H9 (cell line): Measurements from ENCODE around the gene MYOCD. TPM values are rescaled to one million over a fixed set of nuclear protein-coding genes. Genes with fewer than 3 reads are reported as not detected.

ENCODE experiments used
- DNase-seq: peaks from one replicate; pipeline ENCODE4 v3.0.0-alpha.2; 2017
- H2AFZ ChIP-seq: one replicate; pipeline ENCODE4 v1.6.1; 2013; ENCODE audit warnings: mild to moderate bottlenecking, low read length, control low read depth, moderate library complexity
- H2AK5ac ChIP-seq: 2 replicates; pipeline ENCODE4 v1.6.1; 2013; ENCODE audit warnings: low read length, control low read depth, mixed read lengths; ENCODE audit not compliant: insufficient read length
- H2BK120ac ChIP-seq: one replicate; pipeline ENCODE4 v1.6.1; 2013; ENCODE audit warnings: low read depth, mild to moderate bottlenecking, low read length, control low read depth, inconsistent platforms; ENCODE audit not compliant: poor library complexity, severe bottlenecking
- H2BK12ac ChIP-seq: 2 replicates; pipeline ENCODE4 v1.6.1; 2013; ENCODE audit warnings: low read length, control low read depth, mixed read lengths, low read depth; ENCODE audit not compliant: insufficient read length
- H2BK15ac ChIP-seq: 2 replicates; pipeline ENCODE4 v1.6.1; 2013; ENCODE audit warnings: low read depth, low read length, control low read depth
- H2BK20ac ChIP-seq: one replicate; pipeline ENCODE4 v1.6.1; 2013; ENCODE audit warnings: low read depth, mild to moderate bottlenecking, low read length, control low read depth, inconsistent platforms; ENCODE audit not compliant: poor library complexity, severe bottlenecking
- H2BK5ac ChIP-seq: 2 replicates; pipeline ENCODE4 v1.6.1; 2013; ENCODE audit warnings: low read length, control low read depth, mixed read lengths; ENCODE audit not compliant: insufficient read length
- H3K14ac ChIP-seq: 2 replicates; pipeline ENCODE4 v1.6.1; 2013; ENCODE audit warnings: low read length, control low read depth; ENCODE audit not compliant: insufficient read depth
- H3K18ac ChIP-seq: 2 replicates; pipeline ENCODE4 v1.6.1; 2013; ENCODE audit warnings: low read depth, mild to moderate bottlenecking, mixed read lengths, low read length, control low read depth; ENCODE audit not compliant: insufficient read length
- H3K23ac ChIP-seq: 2 replicates; pipeline ENCODE4 v1.6.1; 2013; ENCODE audit warnings: low read length, control low read depth, mixed read lengths, low read depth; ENCODE audit not compliant: insufficient read length
- H3K23me2 ChIP-seq: 2 replicates; pipeline ENCODE4 v1.6.1; 2013; ENCODE audit warnings: low read depth, mild to moderate bottlenecking, mixed read lengths, low read length, control low read depth; ENCODE audit not compliant: insufficient read length, poor library complexity, severe bottlenecking
- H3K27ac ChIP-seq: 2 replicates; pipeline ENCODE4 v1.5.1; 2013; ENCODE audit warnings: low read length, control low read depth, mixed read lengths, low read depth; ENCODE audit not compliant: insufficient read length
- H3K27me3 ChIP-seq: 2 replicates; pipeline ENCODE4 v1.6.1; 2013; ENCODE audit warnings: low read length, control low read depth, inconsistent platforms; ENCODE audit not compliant: insufficient read depth
- H3K4ac ChIP-seq: 2 replicates; pipeline ENCODE4 v1.6.1; 2013; ENCODE audit warnings: low read depth, mild to moderate bottlenecking, control low read depth, inconsistent platforms, low read length, moderate library complexity
- H3K4me1 ChIP-seq: 2 replicates; pipeline ENCODE4 v1.6.1; 2013; ENCODE audit warnings: low read length, control low read depth, inconsistent platforms; ENCODE audit not compliant: insufficient read depth
- H3K4me2 ChIP-seq: 2 replicates; pipeline ENCODE4 v1.6.1; 2013; ENCODE audit warnings: low read length, control low read depth, mixed read lengths; ENCODE audit not compliant: insufficient read length, insufficient read depth
- H3K56ac ChIP-seq: 2 replicates; pipeline ENCODE4 v1.6.1; 2013; ENCODE audit warnings: low read depth, mild to moderate bottlenecking, mixed read lengths, low read length, control low read depth; ENCODE audit not compliant: insufficient read length
- H3K79me1 ChIP-seq: 2 replicates; pipeline ENCODE4 v1.6.1; 2013; ENCODE audit warnings: low read depth, mild to moderate bottlenecking, moderate library complexity, low read length, control low read depth, inconsistent platforms; ENCODE audit not compliant: insufficient read depth, poor library complexity, severe bottlenecking
- H3K79me2 ChIP-seq: 2 replicates; pipeline ENCODE4 v1.6.1; 2013; ENCODE audit warnings: low read length, control low read depth, inconsistent platforms; ENCODE audit not compliant: insufficient read depth
- H3K9ac ChIP-seq: 2 replicates; pipeline ENCODE4 v1.6.1; 2013; ENCODE audit warnings: low read length, control low read depth, mixed read lengths; ENCODE audit not compliant: insufficient read length; ENCODE audit errors: extremely low read depth
- H3K9me3 ChIP-seq: one replicate; pipeline ENCODE4 v1.6.1; 2013; ENCODE audit warnings: low read depth, low read length, inconsistent platforms; ENCODE audit not compliant: control insufficient read depth
- H3T11ph ChIP-seq: one replicate; pipeline ENCODE4 v1.6.1; 2013; ENCODE audit warnings: mild to moderate bottlenecking, low read length, control low read depth, inconsistent platforms
- H4K20me1 ChIP-seq: one replicate; pipeline ENCODE4 v1.6.1; 2013; ENCODE audit not compliant: control insufficient read depth, insufficient read length, insufficient read depth
- H4K5ac ChIP-seq: 2 replicates; pipeline ENCODE4 v1.6.1; 2013; ENCODE audit warnings: low read depth, mild to moderate bottlenecking, mixed read lengths, low read length, control low read depth; ENCODE audit not compliant: insufficient read length
- H4K8ac ChIP-seq: replicated peaks from 2 replicates; pipeline ENCODE4 v1.6.1; 2013; ENCODE audit warnings: low read length, control low read depth, mixed read lengths, low read depth; ENCODE audit not compliant: insufficient read length
- H4K91ac ChIP-seq: 2 replicates; pipeline ENCODE4 v1.6.1; 2013; ENCODE audit warnings: low read depth, mild to moderate bottlenecking, moderate library complexity, mixed read lengths, low read length, control low read depth; ENCODE audit not compliant: insufficient read length
- H3K27ac Mint-ChIP-seq, 3 experiments: 2 replicates in 2 of 3; 3 replicates in 1 of 3; pipeline ENCODE4 v1.8.0; 2020 to 2021; ENCODE audit warnings: mixed read lengths in 3 of 3, mild to moderate bottlenecking in 1 of 3, moderate library complexity in 1 of 3
- H3K27me3 Mint-ChIP-seq: 2 replicates; pipeline ENCODE4 v1.8.0; 2021; ENCODE audit warnings: low read depth, mild to moderate bottlenecking, moderate library complexity, mixed read lengths
- H3K36me3 Mint-ChIP-seq, 3 experiments: 2 replicates in 2 of 3; 3 replicates in 1 of 3; pipeline ENCODE4 v1.8.0; 2020 to 2021; ENCODE audit warnings: low read depth in 3 of 3, mixed read lengths in 3 of 3; ENCODE audit not compliant: insufficient read depth in 1 of 3
- H3K4me1 Mint-ChIP-seq, 2 experiments: 2 replicates each; pipeline ENCODE4 v1.8.0; 2020; ENCODE audit warnings: mixed read lengths in 2 of 2
- H3K4me3 Mint-ChIP-seq, 2 experiments: 2 replicates in 1 of 2; 3 replicates in 1 of 2; pipeline ENCODE4 v1.8.0; 2020 to 2021; ENCODE audit warnings: mild to moderate bottlenecking in 2 of 2, mixed read lengths in 2 of 2, moderate library complexity in 1 of 2
- H3K9me3 Mint-ChIP-seq, 2 experiments: 2 replicates in 1 of 2; 3 replicates in 1 of 2; pipeline ENCODE4 v1.8.0; 2020; ENCODE audit warnings: mild to moderate bottlenecking in 2 of 2, mixed read lengths in 2 of 2, moderate library complexity in 1 of 2
- CTCF ChIP-seq: fragments of 200-600 bp; sonication (generic); conservative IDR thresholded peaks from 3 replicates; pipeline ENCODE4 v1.8.0; 2021; ENCODE audit warnings: antibody characterized with exemption, mild to moderate bottlenecking
- WGBS: extraction: QIAGEN DNeasy Blood & Tissue Kit; methylation state at CpG from one replicate; pipeline ENCODE4 v1.1.7; 2013; ENCODE audit warnings: missing lambda C conversion rate, low lambda C conversion rate, mixed read lengths; ENCODE audit not compliant: insufficient read length; ENCODE audit errors: extremely low coverage; 5-methylcytosine and 5-hydroxymethylcytosine counted together
- total RNA-seq: library from RNA; stranded (reverse); gene quantifications from 2 replicates; pipeline ENCODE4 v1.2.1, GENCODE V29; 2021

Gene MYOCD
- total RNA-seq, 1 experiment from 2014 or later = 0.17 TPM

- no peaks in the 10 kb centered on the region for H3K9me3 ChIP-seq
- Mint-ChIP-seq H3K9me3 (peaks cover 3 to 10% of the 10 kb centered on the region in 2 experiments; a peak in 4 of 5 replicates), H3K36me3 (peaks cover 2 to 15% (median 2%) of the 10 kb centered on the region in 3 experiments; a peak in 5 of 7 replicates), H3K4me3 (no peak overlapping the region), H3K4me1 (peaks cover 5 to 12% of the 10 kb centered on the region in 2 experiments; a peak in 3 of 4 replicates), H3K27ac (peak overlapping the region in 2 of 3 experiments; percentile 23 to 24; a peak in 2 of 7 replicates), H3K27me3 (no peaks in the 10 kb centered on the region; the same call in 1 of the 2 replicates)
- H3K18ac ChIP-seq = no peak overlapping the region
- no peak overlapping the region for H4K91ac ChIP-seq
- H3K56ac ChIP-seq = no peak overlapping the region
- no peak overlapping the region for H2BK12ac ChIP-seq
- no peak overlapping the region for H3K27ac ChIP-seq
- H3K14ac ChIP-seq = no peak overlapping the region
- no peak for DNase-seq
- peaks cover 3% of the 10 kb centered on the region; the same call in 1 of the 2 replicates for H3K79me2 ChIP-seq
- no peaks in the 10 kb centered on the region for H3K23me2 ChIP-seq
- no peak overlapping the region for H2AFZ ChIP-seq
- H4K20me1 ChIP-seq = no peaks in the 10 kb centered on the region
- no peak overlapping the region for H3K4ac ChIP-seq
- no peak overlapping the region for H3T11ph ChIP-seq
- no peak overlapping the region for H3K4me2 ChIP-seq
- H2BK120ac ChIP-seq = no peak overlapping the region
- H3K27me3 ChIP-seq = no peaks in the 10 kb centered on the region
- no peak overlapping the region for H3K23ac ChIP-seq
- no peak overlapping the region for H4K5ac ChIP-seq
- H2BK15ac ChIP-seq = no peak overlapping the region
- H2AK5ac ChIP-seq = no peak overlapping the region
- H3K79me1 ChIP-seq = no peaks in the 10 kb centered on the region
- no peak overlapping the region for H4K8ac ChIP-seq
- no CpG with 5 or more reads among the region's 3 CpGs for WGBS
- TF ChIP-seq CTCF = no peak
- H2BK5ac ChIP-seq = no peak overlapping the region
- no peak overlapping the region for H2BK20ac ChIP-seq
- H3K9ac ChIP-seq = no peak overlapping the region
- H3K4me1 ChIP-seq = no peaks in the 10 kb centered on the region
These were observed 135.2 kb downstream of the MYOCD start for GRCh38 chr17:12800855-12801365.
